Measurements from ENCODE around the gene HLF. TPM values are rescaled to one million over a fixed set of nuclear protein-coding genes. Genes with fewer than 3 reads are reported as not detected.

The HLF gene
- total RNA-seq, 1 donor from 2014 or later = 14.7 TPM

DNA sequence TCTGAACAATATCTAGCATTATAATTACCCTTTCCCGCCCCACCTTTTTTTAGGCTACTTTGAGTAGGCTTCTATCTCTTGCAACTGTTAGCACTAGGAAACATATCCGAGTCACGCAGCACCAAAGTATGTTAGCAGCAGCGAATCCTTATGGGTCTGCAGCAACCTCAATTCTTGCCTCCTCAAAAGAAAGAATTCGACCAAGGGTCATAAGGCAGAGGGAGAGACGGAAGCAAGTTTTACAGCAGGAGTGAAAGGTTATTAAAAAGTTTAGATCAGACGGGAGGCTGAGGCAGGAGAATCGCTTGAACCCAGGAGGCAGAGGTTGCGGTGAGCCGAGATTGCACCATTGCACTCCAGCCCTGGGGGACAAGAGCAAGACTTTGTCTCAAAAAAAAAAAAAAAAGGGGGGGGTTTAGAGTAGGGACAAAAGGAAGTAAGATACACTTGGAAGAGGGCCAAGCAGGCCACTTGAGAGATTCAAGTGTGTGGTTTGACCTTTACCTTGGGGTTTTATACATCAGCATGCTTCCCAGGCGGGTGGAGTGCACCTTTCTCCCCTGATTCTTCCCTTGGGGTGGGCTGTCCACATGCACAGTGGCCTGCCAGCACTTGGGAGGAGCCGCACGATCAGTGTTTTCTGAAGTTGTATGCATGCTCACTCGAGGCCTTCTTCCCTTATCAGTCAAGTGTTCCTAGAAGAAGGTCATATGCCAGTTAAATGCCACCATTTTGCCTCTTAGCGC is 67.7 kb downstream of the HLF start:
- TF ChIP-seq POLR2AphosphoS5 (IDR thresholded peaks at IDR 0.05; ENCODE audit: insufficient read depth in 1 of 2, low read depth in 1 of 2) = no peak
- no peak for TF ChIP-seq CTCF (IDR thresholded peaks at IDR 0.05)
- no peak for TF ChIP-seq POLR2A (IDR thresholded peaks at IDR 0.05)
- Histone ChIP-seq H3K4me1 (no peaks in the 10 kb centered on the region), H3K27ac (no peak overlapping the region), H3K36me3 (no peaks in the 10 kb centered on the region), H3K9me3 (no peaks in the 10 kb centered on the region), H3K4me3 (no peak overlapping the region), H3K27me3 (no peaks in the 10 kb centered on the region)
- no peak for DNase-seq (ENCODE audit: extremely low spot score in 2 of 2)
- intact Hi-C loops (cut with DNase I) = no loop called here

DNA sequence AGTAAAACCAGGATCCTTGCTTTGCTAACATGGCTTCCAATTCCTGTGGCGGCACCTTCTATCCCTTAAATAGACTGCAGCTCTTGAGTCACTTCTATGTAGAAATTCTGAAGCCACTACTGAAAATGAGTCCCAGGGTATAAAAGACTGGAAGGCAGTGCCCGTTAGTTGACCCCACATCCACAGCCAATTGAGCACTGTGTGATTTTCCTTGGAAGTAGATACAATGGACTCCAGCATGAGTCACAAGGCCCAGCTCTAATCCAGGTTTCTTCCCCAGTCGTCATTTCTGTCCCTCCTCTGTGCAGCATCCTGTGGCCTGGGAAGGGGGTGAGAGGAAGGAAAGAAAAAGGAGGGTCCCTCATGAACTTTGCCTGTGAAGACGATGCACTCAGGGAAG is 69.5 kb downstream of the HLF start:
- no peak for DNase-seq (ENCODE audit: extremely low spot score in 2 of 2)
- Histone ChIP-seq H3K4me1 (no peaks in the 10 kb centered on the region), H3K4me3 (no peak overlapping the region), H3K36me3 (no peaks in the 10 kb centered on the region), H3K27me3 (no peaks in the 10 kb centered on the region), H3K27ac (no peak overlapping the region), H3K9me3 (no peaks in the 10 kb centered on the region)
- TF ChIP-seq POLR2AphosphoS5 (IDR thresholded peaks at IDR 0.05; ENCODE audit: insufficient read depth in 1 of 2, low read depth in 1 of 2) (no peak), CTCF (IDR thresholded peaks at IDR 0.05) (no peak), POLR2A (IDR thresholded peaks at IDR 0.05) (no peak)
- intact Hi-C loops (cut with DNase I) = no loop called here

DNA sequence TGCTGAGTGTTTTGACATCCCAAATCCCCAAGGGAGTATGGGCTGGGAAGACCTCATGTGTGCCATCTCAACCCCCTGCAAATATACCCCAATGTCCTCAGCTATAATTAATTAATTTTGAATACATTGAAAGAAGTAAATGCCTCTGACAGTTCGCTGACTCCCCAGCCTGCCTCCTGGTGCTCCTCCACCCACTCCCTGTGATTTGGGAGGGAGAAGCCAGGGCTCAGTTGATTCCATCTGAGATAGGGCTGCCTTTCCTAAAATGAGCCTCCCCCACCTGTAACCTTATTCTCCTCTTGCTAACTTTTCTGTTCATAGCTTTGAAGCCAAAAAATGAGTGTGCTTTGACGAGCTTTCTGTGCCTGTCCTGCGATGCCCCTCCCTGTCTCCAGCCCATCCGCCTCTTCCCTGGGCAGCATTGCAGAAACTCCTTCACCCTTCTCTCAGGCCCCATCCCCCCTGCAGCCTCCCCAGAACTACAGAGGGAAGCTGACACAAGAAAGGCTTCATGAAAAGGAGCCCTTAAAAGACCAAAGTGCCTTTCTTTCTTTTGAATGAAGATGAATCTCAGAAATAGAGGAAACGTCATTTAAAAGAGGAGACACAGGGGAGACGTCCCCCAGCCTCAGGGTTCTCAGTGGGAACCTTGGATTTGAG is 70.3 kb downstream of the HLF start:
- intact Hi-C loops (cut with DNase I) = no loop called here
- H3K9me3 ChIP-seq = no peaks in the 10 kb centered on the region
- TF ChIP-seq CTCF (IDR thresholded peaks at IDR 0.05) (no peak), POLR2AphosphoS5 (IDR thresholded peaks at IDR 0.05; ENCODE audit: insufficient read depth in 1 of 2, low read depth in 1 of 2) (no peak), POLR2A (IDR thresholded peaks at IDR 0.05) (no peak)
- no peak overlapping the region for H3K27ac ChIP-seq
- DNase-seq (ENCODE audit: extremely low spot score in 2 of 2) = no peak
- H3K4me3 ChIP-seq = no peak overlapping the region
- H3K4me1 ChIP-seq = no peaks in the 10 kb centered on the region
- H3K36me3 ChIP-seq = no peaks in the 10 kb centered on the region
- no peaks in the 10 kb centered on the region for H3K27me3 ChIP-seq

DNA sequence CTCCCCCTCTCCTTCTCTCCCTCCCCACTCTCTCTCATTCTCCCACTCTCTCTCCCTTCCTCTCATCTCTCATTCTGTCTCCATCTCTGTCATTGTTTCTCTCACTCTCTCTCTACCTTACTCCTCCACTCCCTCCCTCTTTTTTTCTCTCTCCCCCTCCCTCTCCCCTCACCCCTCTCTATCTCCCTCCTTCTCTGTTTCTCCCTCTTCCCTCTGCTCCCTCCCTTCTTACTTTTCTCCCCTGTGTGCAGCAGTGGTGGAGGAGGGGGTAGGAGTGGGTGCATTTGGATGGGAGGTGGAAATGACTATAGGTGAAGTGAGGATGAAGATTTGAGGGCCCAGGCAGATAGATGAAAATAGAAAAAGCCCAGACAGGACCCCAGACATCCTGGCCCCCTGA is 70.9 kb downstream of the HLF start:
- TF ChIP-seq POLR2A (IDR thresholded peaks at IDR 0.05) (no peak), POLR2AphosphoS5 (IDR thresholded peaks at IDR 0.05; ENCODE audit: insufficient read depth in 1 of 2, low read depth in 1 of 2) (no peak), CTCF (IDR thresholded peaks at IDR 0.05) (no peak)
- H3K4me3 ChIP-seq = no peak overlapping the region
- no peak for DNase-seq (ENCODE audit: extremely low spot score in 2 of 2)
- no peak overlapping the region for H3K27ac ChIP-seq
- H3K27me3 ChIP-seq = no peaks in the 10 kb centered on the region
- intact Hi-C loops (cut with DNase I) = no loop called here
- peaks cover 4% of the 10 kb centered on the region for H3K4me1 ChIP-seq
- H3K36me3 ChIP-seq = no peaks in the 10 kb centered on the region
- no peaks in the 10 kb centered on the region for H3K9me3 ChIP-seq

- TF ChIP-seq POLR2A (IDR thresholded peaks at IDR 0.05) (no peak), POLR2AphosphoS5 (IDR thresholded peaks at IDR 0.05; ENCODE audit: insufficient read depth in 1 of 2, low read depth in 1 of 2) (no peak), CTCF (IDR thresholded peaks at IDR 0.05) (no peak)
- intact Hi-C loops (cut with DNase I) = no loop called here
- H3K9me3 ChIP-seq = no peaks in the 10 kb centered on the region
Observed at GRCh38 chr17:55336426-55336825, 71.7 kb downstream of the HLF start.

More at GRCh38 chr17:55336426-55336825, 71.7 kb downstream of the HLF start:
- Histone ChIP-seq H3K27me3 (no peaks in the 10 kb centered on the region), H3K36me3 (no peaks in the 10 kb centered on the region), H3K27ac (no peak overlapping the region), H3K4me1 (peaks cover 7% of the 10 kb centered on the region), H3K4me3 (no peak overlapping the region)
- DNase-seq (ENCODE audit: extremely low spot score in 2 of 2) = no peak

Measured in vagina (tissue), 2 donors.